ENCODE measurements around the gene C17orf75. TPM values are rescaled to one million over a fixed set of nuclear protein-coding genes. Genes with fewer than 3 reads are reported as not detected.

C17orf75 gene
- total and polyA plus RNA-seq, 2 of the 4 experiments (the other 2 are of a cell fraction): 11.5 to 16.1 TPM

- Histone ChIP-seq H3K4me2 (ENCODE audit: low read depth, low read length) (no peak overlapping the region), H2AK9ac (replicated peaks; ENCODE audit: low read depth, low read length, poor library complexity) (no peak overlapping the region), H2AK5ac (ENCODE audit: low read depth, low read length) (no peak overlapping the region), H3K4me3 (ENCODE audit: insufficient read depth, low read depth, low read length) (no peak overlapping the region), H3K14ac (replicated peaks; ENCODE audit: low read depth, low read length) (no peak overlapping the region), H2BK5ac (ENCODE audit: low read depth, low read length, poor library complexity, severe bottlenecking) (no peak overlapping the region), H4K8ac (ENCODE audit: low read depth in 2 of 2, low read length in 2 of 2) (no peak overlapping the region), H3K18ac (ENCODE audit: low read depth, low read length) (no peak overlapping the region), H3K4ac (ENCODE audit: low read depth, low read length) (no peak overlapping the region), H3K36me3 (ENCODE audit: control insufficient read depth, insufficient read depth, low read length) (peaks cover 6% of the 10 kb centered on the region), H4K20me1 (ENCODE audit: insufficient read depth, low read length) (no peaks in the 10 kb centered on the region), H2AFZ (replicated peaks; ENCODE audit: low read length, poor library complexity) (no peak overlapping the region), H3K4me1 (ENCODE audit: control insufficient read depth, insufficient read depth, low read length) (no peaks in the 10 kb centered on the region), H3K79me1 (ENCODE audit: low read depth in 1 of 2, low read length in 2 of 2) (no peaks in the 10 kb centered on the region; a peak in 1 of 4 replicates), H2BK120ac (ENCODE audit: low read depth, low read length) (no peak overlapping the region), H3K23ac (ENCODE audit: low read depth, low read length) (no peak overlapping the region), H3K9ac (ENCODE audit: low read depth, low read length) (no peak overlapping the region), H4K5ac (ENCODE audit: low read depth, low read length) (no peak overlapping the region), H4K91ac (ENCODE audit: insufficient read depth, low read depth, low read length) (no peak overlapping the region), H3K9me3 (ENCODE audit: control insufficient read depth, insufficient read depth, low read length) (no peaks in the 10 kb centered on the region), H3K27ac (ENCODE audit: insufficient read depth, low read length) (no peak overlapping the region), H3K9me1 (ENCODE audit: insufficient read depth, low read length) (peaks cover 3% of the 10 kb centered on the region; the same call in 1 of the 2 replicates), H2BK15ac (ENCODE audit: low read depth, low read length) (no peak overlapping the region), H3K56ac (ENCODE audit: extremely low read depth, insufficient read depth, low read length) (no peak overlapping the region), H3K27me3 (ENCODE audit: control insufficient read depth, insufficient read depth, low read length) (no peaks in the 10 kb centered on the region), H2BK20ac (ENCODE audit: low read depth, low read length) (no peak overlapping the region)
- ChIA-PET POLR2A (ENCODE audit: unreplicated experiment) (no interaction called here), CTCF (no interaction called here)
- no peak for ATAC-seq (ENCODE audit: low read depth)
- DNase-seq: no peak
- BruUV-seq (replicated peaks): no TSS peak
- intact Hi-C loops (cut with micrococcal nuclease) (no loop called here), in situ Hi-C loops (cut with MboI; ENCODE audit: low sequenced_read_pairs) (no loop called here), dilution Hi-C loops (cut with HindIII; ENCODE audit: low sequenced_read_pairs, unreplicated experiment) (no loop called here)
- no CpG with 5 or more reads among the region's 3 CpGs for WGBS, 2 experiments (ENCODE audit: extremely low coverage in 2 of 2, insufficient read length in 1 of 2)
- TF ChIP-seq MXI1 (IDR thresholded peaks at IDR 0.05; ENCODE audit: borderline replicate concordance, low read depth, low read length): no peak
These were observed 11.8 kb downstream of the C17orf75 start for GRCh38 chr17:32330147-32330546.
